NCI-H1930 (cell line): ENCODE measurements around the gene KMT5B.

Experiments used
- DNase-seq, 2 experiments: peaks; one replicate each; lab custom pipeline; 2025; lab: John Stamatoyannopoulos, UW

The KMT5B gene

DNA sequence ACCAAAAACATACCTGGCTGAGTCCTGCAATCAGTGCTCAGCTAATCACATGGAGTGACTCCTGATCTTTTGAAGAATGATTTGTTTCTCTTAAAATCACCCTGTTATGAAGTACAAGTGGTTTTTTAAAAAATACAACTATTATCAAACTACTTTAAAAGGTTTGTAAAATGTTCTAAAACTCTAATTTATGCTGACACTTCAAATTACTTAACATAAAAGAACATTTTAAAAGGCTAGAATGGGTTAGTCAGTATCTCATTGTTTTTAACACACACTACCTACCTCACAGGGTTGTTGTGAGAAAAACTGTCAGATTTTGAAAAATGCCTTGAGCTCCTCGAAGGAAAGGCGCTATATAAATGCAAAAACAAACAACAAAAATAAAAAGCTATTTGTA lies 33.2 kb downstream of the KMT5B start:
- no peak for DNase-seq

DNA sequence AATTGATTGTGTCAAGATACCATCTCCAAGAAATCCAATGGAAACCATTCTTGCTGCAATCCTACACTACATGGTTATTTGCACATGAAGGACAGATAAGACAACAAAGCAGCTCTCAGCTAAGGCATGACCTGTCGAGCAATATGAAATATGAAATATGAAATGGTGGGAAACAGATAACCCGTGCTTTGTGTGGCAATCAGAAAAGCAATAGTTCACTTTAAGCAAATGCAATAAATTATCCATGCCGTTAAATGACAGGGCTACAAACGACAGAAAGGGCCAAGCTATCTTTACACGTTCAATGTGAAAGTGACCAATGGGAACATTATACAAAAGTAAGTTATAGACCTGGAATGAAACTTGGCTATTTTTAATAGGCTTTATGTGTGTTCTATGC lies 35.2 kb downstream of the KMT5B start:
- DNase-seq: no peak

DNA sequence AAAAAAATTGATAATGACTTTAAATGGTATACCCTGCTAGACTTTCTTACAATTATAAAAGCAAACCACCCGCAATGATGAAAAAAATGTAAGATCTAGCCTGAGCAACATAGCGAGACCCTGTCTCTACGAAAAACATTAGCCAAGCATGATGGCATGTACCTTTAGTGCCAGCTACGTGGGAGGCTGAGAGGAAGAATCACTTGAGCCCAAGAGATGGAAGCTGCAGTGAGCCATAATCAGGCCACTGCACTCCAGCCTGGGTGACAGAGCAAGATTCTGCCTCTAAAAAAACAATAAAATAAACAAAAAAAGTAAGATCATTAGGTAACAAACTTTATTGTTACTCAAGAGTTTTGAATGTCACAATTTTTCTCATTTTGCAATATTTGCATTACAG lies 39.2 kb downstream of the KMT5B start:
- no peak for DNase-seq

DNA sequence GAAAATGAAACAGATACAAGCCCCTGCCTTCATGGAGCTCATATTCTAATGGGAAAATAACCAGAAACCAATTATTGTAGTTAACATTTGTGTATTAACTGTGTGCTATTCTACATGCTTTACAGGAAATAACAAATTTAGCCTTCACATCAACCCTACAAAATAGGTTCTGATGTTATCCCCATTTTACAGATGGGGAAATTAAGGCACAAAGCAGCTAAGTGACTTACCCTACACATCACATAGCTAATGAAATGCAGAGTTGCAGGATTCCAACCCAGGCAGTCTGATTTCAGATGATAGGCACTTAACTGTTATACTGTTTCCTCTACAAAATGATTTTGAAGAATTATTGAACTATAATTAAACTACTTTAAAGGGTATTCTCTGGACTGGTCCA lies 43.7 kb downstream of the KMT5B start:
- no peak for DNase-seq

DNA sequence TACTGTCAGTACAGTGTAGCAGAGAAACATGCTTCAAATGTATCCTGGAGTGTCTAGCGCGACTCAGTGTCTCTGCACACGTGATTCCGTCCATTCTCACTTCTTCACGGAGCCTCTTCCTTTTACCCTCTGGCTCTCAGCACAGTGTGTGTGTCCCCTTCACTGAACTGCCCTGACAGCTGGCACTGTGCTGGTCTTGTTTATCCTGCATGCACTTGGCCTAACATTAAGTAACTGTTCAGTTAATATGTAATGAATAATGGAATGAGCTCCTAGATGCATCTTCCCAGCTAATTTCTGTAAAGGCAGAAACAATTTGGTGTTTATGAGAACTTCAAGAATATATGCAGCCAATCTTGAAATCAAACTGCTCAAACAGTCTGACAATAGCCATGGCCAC lies 44.4 kb downstream of the KMT5B start:
- DNase-seq: no peak

DNA sequence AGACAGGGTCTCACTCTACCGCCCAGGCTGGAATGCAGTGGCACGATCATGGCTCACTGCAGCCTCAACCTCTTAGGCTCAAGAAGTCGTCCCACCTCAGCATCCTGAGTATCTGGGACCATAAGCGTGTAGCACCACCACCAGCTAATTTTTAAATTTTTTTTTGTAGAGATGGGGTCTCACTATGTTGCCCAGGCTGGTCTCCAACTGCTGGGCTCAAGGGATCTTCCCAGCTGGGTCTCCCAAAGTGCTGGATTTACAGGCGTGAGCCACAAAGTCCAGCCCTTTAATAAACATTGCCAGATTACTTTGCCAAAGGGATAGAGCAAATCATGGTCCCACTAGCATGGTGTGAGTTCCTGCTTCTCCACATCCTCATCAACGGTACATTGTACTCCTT lies 45.6 kb downstream of the KMT5B start:
- no peak for DNase-seq

DNA sequence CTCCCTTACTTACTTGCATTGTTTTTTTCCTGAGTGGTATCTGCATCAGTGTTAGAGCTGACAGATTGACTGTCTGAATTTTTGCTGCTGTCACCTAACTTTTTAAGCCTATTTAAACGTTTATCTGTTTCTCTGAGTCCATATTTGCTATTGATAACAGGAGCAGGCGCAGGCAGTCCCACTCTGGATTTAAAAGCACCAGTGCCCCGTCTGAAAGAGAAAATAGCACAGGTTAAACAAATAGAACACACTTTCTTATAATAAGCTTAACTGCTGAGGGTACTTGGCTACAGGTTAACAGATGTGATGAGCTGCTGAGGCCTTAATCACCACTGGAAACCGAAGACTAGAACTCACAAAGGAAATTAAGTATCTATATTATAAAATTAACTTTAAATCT lies 46.1 kb downstream of the KMT5B start:
- no peak for DNase-seq

DNA sequence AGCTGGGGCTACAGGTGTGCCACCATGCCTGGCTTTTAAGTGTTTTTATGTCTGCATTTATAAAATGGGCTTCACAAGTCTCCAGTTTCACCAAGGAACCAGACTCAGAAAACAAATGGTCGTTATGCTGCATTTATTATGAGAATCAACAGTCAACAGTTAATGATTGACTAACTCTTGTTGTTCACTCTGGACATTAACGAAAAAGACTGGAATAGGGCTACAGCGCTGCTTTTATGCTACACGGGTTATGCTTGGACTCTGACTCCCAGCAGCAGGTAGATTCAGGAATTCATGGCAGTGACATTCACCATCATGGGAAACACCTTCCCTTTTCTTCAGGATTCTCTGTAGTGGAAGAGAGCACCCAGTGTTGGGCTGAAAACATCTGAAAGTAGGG lies 47.5 kb downstream of the KMT5B start:
- DNase-seq: no peak

DNA sequence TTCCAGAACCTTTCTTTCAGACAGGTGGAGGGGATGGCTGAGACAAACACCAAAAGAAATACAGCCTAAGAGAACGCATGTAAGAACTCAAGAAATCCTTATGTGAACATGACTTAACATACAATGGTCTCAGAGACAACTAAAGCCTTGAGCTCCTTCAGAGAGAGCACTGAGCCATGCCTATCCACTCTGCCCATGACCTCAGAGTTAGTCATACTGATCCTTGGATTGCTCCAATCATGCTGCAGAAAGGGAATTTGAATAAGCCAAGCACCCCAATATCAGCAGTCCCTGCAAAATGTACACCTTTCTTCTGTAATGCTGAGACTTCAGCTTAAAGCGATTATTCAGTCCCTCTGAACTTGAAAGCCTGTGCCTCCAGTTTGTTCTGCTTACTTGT lies 48.7 kb downstream of the KMT5B start:
- DNase-seq: no peak

DNA sequence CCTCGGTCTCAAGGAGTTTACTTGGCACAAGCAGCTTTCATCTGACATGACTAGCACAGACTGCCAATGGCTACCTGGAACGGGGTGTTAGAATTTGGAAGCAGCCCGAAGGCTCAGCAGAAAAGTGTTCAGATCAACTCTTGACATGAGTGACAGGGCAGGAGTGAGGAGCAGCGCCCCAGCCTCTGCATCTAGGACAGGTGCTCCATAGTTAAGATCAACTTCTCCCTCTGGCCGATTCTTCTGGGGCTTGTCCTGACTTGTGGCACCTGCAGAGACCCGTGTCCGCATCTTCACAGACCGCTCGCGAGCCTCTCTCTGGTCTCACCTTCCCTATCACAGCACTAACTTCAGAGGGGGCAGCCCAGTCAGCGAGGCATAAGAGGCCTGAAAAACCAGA lies 49.4 kb downstream of the KMT5B start:
- DNase-seq: no peak

DNA sequence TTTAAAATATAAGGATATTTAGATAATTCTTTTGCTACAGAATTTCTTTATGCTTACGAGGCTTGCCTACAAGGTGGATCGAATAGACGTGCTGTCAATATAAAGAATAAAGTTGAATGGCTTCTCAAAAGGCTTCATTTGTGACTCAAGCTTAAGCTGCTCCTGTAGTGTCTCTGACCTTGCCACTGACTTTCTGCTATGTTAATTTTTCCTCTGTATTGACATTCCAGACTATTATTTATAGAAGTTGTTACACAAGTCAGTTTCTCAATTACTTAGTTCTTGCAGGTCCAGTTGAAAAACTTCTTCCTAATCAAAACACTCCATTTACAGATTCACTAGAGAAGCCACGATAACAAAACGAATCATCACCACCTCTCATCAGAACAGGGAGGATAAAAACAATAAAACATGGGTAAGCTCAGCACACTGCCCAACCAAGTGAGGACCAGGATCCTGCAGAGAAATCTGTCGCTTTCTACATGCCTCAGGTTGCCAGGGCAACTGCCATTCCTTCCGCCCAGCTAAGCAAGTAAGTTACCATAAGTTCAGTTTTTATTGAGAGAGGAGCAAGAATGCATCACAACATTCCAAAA lies 52.9 kb downstream of the KMT5B start:
- no peak for DNase-seq

DNA sequence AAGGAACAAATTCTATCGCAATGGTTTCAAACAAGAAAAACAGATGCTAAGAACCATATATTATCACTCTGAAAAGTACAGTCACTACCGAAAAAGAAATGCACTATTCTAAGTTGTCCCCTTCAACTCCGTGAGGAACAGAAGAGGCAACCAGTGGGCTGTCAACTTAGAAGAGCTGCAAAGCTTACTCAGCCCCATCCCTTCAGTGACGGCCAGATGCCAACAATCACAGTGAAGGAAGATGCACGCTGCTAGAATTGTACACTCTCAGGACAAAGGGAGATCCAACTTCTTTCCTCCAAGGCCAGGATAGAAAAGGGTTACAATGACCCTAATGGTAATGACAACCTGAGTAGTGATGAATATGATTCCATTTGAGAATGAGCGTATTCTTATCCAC lies 53.4 kb downstream of the KMT5B start:
- no peak for DNase-seq

DNA sequence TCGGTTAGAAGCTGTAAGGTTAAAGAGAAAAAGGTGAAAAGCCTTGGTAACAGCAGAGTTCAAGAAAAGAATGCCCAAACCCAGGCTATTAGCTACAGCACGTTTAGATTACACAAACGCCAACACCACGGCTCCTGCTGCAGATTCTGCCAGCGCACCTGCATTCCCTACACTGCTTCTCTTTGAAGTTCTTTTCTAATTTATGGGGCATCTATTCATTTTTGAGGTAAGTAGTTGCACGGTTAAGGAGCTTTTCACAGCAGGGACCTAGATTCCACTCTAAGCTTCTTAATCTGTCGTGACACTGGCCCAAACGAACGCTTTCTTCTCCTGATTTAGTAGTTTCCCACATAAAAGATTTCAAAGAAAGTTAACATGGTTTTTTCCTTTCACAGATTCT lies 53.9 kb downstream of the KMT5B start:
- DNase-seq: no peak

DNA sequence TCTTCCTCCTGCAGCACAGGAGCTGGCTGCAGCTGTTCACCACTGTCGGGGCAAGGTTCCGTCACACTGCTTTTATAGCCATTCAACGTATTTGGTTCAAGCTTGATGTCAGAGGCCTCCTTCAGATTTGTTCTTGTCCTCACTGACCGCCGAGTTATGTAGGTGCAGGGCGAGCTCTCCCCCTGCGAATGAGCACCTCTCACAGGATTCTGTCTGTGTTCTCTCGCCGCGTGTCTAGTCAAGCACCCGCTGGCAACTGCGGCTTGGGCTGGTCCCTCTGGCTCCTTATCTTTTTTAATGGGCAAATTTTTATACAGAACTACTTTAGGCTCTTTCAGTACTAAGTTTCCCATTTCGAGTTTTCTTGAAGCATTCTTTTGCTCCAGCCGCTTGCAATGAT lies 54.5 kb downstream of the KMT5B start:
- no peak for DNase-seq

DNA sequence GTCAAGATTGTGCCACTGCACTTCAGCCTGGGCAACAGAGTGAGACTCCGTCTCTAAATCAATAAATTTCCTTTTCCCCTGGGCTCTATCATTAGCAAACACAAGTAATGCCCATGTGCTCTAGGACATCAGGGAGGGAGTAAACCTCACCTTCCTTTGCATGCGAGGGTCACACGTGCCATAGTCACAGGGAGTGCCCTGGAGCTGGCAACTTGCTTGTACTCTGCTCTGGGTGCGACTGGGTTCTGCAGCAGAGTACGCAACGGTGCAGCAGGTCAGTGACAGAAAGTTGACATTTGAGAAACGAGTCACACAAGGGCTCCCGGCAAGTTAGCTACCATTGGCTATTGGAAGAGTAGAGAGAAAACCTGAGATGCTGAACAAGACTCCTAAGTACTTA lies 59.4 kb downstream of the KMT5B start:
- DNase-seq: no peak

DNA sequence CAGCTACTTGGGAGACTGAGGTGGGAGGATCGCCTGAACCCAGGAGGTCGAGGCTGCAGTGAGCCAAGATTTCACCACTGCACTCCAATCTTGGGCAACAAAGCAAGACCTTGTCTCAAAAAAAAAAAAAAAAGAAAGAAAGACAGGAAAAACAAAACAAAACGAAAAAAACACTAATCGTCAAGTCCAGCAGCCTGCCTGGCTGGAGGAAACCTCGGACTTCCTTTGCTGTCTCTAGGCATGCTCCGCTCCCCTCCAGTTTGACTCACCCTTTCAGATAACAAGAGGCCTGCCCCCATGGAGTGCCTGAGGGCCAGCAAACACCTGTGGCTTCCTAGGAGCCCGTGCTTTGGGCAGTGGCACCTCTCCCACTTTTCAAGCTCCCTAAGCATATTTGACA lies 63.1 kb downstream of the KMT5B start:
- DNase-seq: no peak

DNA sequence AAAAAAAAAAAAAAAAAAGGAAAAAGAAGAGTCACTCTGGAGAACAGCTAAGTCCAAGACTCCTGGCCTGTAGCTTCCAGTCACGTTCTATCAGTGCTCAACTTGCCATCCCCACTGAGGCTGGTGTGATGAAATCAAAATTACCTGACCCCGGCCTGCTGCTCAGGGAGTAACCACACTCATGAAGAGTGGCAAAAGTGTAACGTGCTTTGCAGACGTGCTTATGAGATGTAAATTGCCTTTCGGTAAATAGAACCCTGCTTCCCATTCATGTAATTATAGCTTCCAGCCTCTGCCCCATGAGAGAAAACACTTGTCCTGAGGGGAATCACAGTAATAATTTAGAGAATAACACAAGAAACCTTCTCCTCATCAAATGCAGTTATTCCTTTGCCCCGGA lies 63.7 kb downstream of the KMT5B start:
- no peak for DNase-seq

DNA sequence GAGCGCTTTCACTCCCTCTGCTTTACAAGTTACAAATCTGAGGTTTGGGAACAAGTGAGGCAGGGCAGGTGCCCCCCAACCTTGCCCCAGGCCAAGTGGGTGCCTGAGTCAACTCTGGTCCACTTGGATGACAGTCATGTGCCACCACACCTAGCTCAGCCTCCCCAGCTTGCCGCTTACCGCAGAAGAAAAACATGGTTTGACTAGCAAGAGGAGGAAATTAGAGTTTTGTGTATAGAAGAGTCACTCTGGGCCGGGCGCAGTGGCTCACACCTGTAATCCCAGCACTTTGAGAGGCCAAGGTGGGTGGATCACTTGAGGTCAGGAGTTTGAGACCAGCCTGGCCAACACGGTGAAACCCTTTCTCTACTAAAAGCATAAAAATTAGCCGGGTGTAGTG lies 64.2 kb downstream of the KMT5B start:
- no peak for DNase-seq

DNA sequence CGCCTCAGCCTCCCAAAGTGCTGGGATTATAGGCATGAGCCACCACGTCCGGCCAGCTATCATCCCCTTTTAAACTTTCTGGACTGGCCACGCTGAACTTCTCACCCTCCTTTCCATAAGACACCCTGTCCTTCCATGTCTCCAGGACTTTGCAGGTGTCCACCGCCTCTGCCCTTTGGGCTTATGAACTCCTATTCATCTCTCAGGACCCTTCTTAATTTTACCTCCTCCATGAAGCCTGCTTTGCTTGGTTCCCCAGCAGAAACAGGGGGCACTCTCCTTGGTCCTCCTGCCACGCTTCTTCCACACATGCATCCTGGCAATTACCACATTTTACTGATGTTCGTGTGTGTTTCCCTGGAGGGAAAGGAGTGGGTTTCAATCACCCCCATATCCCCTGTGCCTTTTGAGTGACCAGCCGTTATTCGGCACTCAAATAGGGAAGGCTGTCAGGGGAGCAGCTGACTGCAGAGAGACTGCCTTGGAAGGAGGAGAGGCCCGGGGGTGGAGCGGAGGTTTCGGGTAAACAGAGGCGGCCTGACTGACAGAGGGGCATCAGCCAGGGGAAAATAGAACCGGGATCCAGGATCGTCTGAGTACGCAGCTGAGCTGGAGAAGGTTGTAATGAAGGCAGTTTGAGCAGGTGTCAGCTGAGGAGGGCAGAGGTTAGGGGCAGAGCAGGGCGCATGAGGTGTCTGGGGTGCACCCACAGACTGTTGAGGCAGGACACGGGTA lies 64.9 kb downstream of the KMT5B start:
- DNase-seq: no peak

DNA sequence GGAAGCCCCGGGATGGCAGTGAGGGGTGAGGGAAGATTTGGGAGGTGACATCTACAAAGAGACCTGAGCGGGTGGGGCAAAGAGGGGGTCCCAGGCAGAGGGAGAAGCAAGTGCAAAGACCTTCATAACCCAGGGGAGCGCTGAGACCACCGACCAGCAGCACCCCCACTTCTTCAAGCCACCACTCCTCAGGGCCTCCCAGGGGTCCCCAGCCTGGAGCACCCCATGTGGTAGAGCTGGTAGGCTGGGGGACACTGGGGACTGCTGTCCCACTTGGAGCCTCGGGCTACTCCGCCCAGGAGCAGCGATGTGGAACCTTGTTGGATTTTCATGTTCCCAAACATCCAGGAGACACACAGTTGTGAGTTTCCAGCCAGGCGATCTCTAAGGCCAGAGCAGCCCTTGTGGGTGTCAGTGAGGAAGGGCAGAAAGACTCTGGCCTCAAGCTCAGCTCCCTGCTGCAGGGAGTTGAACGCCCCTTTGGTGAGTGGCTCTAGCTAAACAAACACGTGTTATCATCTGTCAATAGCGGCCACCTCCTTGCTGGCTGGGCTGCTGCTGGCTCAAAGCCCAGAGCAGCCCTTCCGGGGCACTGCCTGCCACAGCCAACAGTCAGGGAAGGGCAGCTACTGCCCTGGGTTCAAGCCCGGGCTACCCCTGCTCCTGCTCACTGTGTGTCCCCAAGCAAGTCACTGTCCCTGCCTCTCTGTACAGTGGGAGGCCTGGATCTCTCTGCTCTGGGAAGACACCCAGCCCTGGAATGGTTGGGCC lies 66.2 kb downstream of the KMT5B start:
- no peak for DNase-seq

DNA sequence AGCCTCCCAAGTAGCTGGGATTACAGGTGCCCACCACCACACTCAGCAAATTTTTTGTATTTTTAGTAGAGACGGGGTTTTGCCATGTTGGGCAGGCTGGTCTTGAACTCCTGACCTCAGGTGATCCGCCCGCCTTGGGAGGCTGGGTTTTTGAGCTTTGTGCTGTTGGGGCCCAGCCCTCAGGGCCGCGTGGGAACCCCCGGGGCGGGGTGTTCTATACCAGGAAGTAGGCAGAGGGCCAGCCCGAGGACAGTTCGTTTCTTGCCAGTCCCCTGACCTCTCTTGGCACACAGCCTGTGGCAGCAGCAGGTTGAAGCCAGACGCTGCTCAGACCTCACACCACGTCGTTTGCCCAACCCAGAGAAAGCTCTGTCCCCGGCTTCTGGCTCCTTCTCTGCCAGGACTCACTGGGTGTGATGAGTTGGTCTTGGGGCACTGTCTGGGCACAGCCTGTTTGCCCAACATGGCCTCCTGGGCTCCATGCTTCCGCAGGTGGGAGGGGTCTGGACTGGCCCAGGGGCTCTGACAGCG lies 67.0 kb downstream of the KMT5B start:
- no peak for DNase-seq

DNA sequence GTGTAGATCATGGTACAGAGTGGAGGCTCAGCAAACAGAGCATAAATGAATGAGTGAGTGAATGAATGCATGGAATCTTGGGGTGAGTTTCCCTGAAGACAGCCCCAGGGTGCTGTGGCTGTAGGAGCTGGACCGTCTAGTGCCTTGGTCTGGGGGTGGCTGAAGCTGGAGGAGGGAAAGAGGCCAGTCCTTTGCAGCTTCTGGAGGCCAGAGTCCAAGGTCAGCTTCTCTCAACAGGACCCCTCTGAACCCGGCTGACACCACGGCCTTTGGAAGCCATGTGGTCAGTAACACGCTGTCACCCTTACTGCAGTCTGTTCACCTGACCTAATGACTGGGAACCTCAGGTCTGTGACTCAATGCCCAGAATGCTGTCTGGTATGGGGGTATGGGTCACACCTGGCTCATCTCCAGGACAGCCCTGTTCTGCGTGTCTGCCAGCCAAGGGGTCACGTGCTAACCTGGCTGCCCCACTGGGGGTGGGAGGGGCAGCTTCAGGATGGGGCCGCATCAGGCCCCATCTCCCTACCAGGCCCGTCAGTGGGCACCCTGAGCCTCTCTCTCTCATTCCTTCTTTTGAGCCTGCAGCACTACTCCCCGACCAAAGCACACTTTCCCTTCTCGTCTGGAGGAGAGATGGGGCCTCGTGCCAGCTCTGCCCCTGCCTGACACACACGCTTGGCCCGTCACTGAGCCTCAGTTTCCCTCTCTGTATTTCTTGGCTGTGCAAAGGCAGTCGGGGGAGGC lies 67.8 kb downstream of the KMT5B start:
- DNase-seq: no peak

DNA sequence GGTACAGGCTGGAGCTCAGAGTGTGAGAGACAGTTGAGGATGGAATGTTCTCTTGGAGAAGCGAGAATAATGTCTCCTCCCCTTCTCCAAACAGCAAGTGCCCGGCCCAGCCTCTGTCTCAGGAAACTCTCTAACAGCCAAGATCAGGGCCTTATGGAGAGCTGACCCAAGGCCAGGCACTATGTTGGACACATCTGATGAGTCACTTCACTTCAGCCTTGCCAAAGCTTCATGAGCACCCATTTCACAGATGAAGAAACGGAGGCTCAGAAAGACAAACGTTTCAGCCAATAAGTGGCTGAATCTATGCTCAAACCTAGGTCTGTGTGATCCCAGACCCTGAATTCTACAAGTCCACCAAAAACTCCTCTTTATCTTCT lies 69.8 kb downstream of the KMT5B start:
- no peak for DNase-seq
